Calu3 (cell line): ENCODE measurements around the gene ITGB4. TPM values are rescaled to one million over a fixed set of nuclear protein-coding genes. Genes with fewer than 3 reads are reported as not detected.

Experiments used
- BruUV-seq: library from RNA; stranded (reverse); fragments of 400-500 nt; replicated peaks from 2 replicates; lab custom pipeline; 2021; lab: Mats Ljungman, UMichigan
- CTCF ChIA-PET: fragments of 300-600 bp; sonication (Branson Sonifier 250); formaldehyde crosslinking; loops from one replicate; lab custom pipeline; 2022; ENCODE audit warnings: antibody characterized with exemption; lab: Charles Lee
- DNase-seq: peaks from one replicate; pipeline ENCODE4 v3.0.0; 2022
- H3K27ac Mint-ChIP-seq: one replicate; pipeline ENCODE4 v1.8.0; 2022; ENCODE audit warnings: mixed read lengths; ENCODE audit not compliant: unreplicated experiment
- H3K27me3 Mint-ChIP-seq: one replicate; pipeline ENCODE4 v1.8.0; 2022; ENCODE audit warnings: mixed read lengths; ENCODE audit not compliant: unreplicated experiment
- H3K36me3 Mint-ChIP-seq: one replicate; pipeline ENCODE4 v1.8.0; 2022; ENCODE audit warnings: mild to moderate bottlenecking, moderate library complexity, mixed read lengths; ENCODE audit not compliant: insufficient read depth, unreplicated experiment
- H3K4me1 Mint-ChIP-seq: one replicate; pipeline ENCODE4 v1.8.0; 2022; ENCODE audit warnings: mild to moderate bottlenecking, low read depth, mixed read lengths; ENCODE audit not compliant: unreplicated experiment
- H3K4me3 Mint-ChIP-seq: one replicate; pipeline ENCODE4 v1.8.0; 2022; ENCODE audit warnings: mild to moderate bottlenecking, low read depth, moderate library complexity, mixed read lengths; ENCODE audit not compliant: unreplicated experiment
- H3K9me3 Mint-ChIP-seq: one replicate; pipeline ENCODE4 v1.8.0; 2022; ENCODE audit warnings: low read depth, mixed read lengths; ENCODE audit not compliant: unreplicated experiment
- intact Hi-C: fragments of 100-400 bp; cut with micrococcal nuclease; formaldehyde crosslinking; loops from one replicate; pipeline ENCODE4 v1.10.0; 2022; ENCODE audit not compliant: unreplicated experiment
- total RNA-seq: library from RNA; stranded (reverse); gene quantifications from 2 replicates; pipeline ENCODE4 v1.2.3, GENCODE V29; 2022
- TF ChIP-seq, protein P1 (sequence below): fragments of 200-600 bp; IDR thresholded peaks from one replicate; pipeline ENCODE4 v1.8.0; 2022; ENCODE audit warnings: antibody characterized with exemption; ENCODE audit not compliant: unreplicated experiment

The ITGB4 gene
- total RNA-seq, 1 experiment from 2014 or later: 253 TPM

DNA sequence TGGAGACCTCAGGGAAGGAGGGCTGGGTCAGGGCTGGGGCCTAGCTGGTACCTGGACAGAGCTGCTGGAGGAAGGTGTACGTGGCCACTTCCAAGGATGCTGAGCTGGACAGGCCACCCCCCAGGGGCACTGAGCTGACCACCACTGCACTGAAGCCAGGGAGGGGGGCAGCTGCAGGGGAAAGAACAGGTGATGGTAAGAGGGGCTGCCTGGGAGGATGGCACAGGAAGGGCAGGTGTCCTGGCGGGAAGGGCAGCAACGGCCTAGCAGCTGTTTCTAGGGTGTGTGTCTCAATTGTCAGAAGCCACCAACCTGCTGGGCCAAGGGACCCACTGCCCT, 42.0 kb downstream of the ITGB4 start:
- no peaks in the 10 kb centered on the region for H3K9me3 Mint-ChIP-seq
- CTCF ChIA-PET: no interaction called here
- intact Hi-C loops: no loop called here
- no TSS peak for BruUV-seq
- H3K27me3 Mint-ChIP-seq: no peaks in the 10 kb centered on the region
- no peaks in the 10 kb centered on the region for H3K4me1 Mint-ChIP-seq
- no peak for DNase-seq
- TF ChIP-seq, protein P1, sequence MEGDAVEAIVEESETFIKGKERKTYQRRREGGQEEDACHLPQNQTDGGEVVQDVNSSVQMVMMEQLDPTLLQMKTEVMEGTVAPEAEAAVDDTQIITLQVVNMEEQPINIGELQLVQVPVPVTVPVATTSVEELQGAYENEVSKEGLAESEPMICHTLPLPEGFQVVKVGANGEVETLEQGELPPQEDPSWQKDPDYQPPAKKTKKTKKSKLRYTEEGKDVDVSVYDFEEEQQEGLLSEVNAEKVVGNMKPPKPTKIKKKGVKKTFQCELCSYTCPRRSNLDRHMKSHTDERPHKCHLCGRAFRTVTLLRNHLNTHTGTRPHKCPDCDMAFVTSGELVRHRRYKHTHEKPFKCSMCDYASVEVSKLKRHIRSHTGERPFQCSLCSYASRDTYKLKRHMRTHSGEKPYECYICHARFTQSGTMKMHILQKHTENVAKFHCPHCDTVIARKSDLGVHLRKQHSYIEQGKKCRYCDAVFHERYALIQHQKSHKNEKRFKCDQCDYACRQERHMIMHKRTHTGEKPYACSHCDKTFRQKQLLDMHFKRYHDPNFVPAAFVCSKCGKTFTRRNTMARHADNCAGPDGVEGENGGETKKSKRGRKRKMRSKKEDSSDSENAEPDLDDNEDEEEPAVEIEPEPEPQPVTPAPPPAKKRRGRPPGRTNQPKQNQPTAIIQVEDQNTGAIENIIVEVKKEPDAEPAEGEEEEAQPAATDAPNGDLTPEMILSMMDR: no peak
- no peak overlapping the region for H3K4me3 Mint-ChIP-seq
- peaks cover 40% of the 10 kb centered on the region for H3K36me3 Mint-ChIP-seq
- H3K27ac Mint-ChIP-seq: peak overlapping the region; percentile 60

DNA sequence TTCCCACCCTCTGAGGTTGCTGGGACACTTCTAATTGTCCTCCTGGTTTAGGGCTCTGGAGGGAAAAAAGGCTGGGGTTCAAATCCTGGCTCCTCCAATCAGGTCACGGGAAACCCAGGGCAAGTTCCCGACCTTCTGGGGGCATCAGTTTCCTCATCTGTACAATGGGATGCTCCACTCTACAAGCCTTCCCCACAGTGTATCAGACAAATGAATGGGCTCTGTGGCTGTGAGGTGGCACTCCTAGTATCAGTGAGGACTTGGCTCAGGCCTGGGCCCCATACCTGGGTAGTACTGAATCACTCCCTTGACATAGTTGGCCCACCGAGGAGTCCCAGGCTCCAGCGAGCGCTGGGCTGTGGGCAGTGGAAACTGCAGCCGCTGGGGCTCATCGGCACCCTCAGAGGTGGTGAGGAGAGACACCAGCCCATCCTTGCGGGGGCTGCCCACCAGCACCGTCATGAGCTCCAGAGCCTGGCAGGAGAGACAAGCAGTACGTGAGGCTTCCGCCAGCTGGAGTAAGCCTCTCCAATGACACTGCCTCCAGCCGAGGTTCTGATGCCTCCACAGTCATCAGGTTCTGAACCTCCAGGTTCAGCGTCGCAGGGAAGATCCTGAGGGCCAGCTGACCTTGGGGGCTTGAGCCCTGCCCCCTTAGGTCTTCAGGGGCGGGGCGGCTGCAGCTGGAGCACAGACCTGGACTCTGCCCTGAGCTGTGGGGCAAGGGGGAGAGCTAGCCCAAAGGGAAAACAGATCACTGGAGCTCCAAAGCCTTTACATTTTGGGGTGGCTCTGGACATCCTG, 42.6 kb downstream of the ITGB4 start:
- no peak for DNase-seq
- Mint-ChIP-seq H3K27ac (peak overlapping the region; percentile 60), H3K4me3 (peak overlapping the region; percentile 65), H3K36me3 (peaks cover 34% of the 10 kb centered on the region), H3K4me1 (no peaks in the 10 kb centered on the region), H3K27me3 (no peaks in the 10 kb centered on the region), H3K9me3 (no peaks in the 10 kb centered on the region)
- CTCF ChIA-PET: interaction anchor here (0.7 to 1.8 kb wide), 2 partner anchors 19 to 133 kb away, joined by 3 to 8 read pairs; partner anchors contain the start of gene TRIM65
- no TSS peak for BruUV-seq
- intact Hi-C loops: no loop called here
- TF ChIP-seq, protein P1: no peak

- no peak overlapping the region for H3K27ac Mint-ChIP-seq
- H3K36me3 Mint-ChIP-seq: peaks cover 32% of the 10 kb centered on the region
- CTCF ChIA-PET: interaction anchor here (0.6 to 1.8 kb wide), 4 partner anchors 19 to 147 kb away, joined by 3 to 8 read pairs (median 4); partner anchors contain the start of gene TRIM65
- BruUV-seq: no TSS peak
- DNase-seq: no peak
- no peaks in the 10 kb centered on the region for H3K4me1 Mint-ChIP-seq
- H3K4me3 Mint-ChIP-seq: peak overlapping the region; percentile 65
- H3K27me3 Mint-ChIP-seq: no peaks in the 10 kb centered on the region
- TF ChIP-seq, protein P1: no peak
- no peaks in the 10 kb centered on the region for H3K9me3 Mint-ChIP-seq
- intact Hi-C loops: no loop called here
These were observed 43.1 kb downstream of the ITGB4 start for GRCh38 chr17:75764417-75764710.

DNA sequence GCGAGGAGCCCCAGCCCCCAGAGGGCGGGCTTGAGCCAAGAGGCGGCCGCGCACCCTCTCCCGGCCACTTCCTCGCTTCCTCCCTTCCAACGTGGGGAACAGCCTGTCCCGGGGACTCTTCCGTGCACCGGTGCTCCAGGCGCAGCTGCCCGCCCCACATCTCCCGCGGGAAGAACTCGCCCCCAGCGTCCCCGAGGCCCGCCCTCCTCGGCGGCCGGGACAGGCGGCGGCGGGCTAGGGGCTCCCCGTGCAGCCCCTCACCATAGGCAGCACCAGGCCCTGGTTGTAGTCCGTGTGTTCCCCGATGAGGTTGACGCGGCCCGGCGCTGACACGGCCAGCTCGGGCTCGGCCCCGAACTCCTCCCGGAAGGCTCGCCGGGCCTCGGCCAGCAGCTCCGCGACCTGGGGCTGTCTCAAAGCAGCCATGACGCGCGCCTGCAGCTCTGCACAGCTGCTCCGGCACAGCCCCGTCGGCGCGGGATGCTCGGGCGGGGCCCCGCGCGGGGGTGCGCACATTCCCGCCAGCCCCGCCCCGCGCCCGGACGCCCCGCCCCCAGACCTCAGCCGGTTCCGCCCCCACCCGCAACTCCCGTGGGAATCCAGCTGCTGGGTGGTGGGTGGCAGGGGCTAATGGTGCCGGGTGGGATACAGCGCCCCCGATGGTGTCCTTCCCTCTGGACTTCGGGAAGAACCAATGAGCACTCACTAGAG, 43.6 kb downstream of the ITGB4 start, which contains the start of gene GALK1:
GALK1 (minus strand) TSS at position 482 of the 711 bp plus-strand sequence; CDS start at position 426, 56 bp downstream.
- Mint-ChIP-seq H3K36me3 (peaks cover 32% of the 10 kb centered on the region), H3K4me1 (no peaks in the 10 kb centered on the region), H3K9me3 (no peaks in the 10 kb centered on the region), H3K4me3 (peak within 1 kb of the TSS; percentile 65), H3K27ac (no peak within 1 kb of the TSS), H3K27me3 (no peaks in the 10 kb centered on the region)
- TF ChIP-seq, protein P1: peak; percentile 57
- BruUV-seq: no TSS peak
- DNase-seq: peak; percentile 83
- intact Hi-C loops: no loop called here
- CTCF ChIA-PET: interaction anchor here (0.6 to 1.8 kb wide), 6 partner anchors 15 to 148 kb away, joined by 3 to 8 read pairs (median 4); a partner anchor contains a TSS
